Measurements from ENCODE around the gene HDAC4. TPM values are rescaled to one million over a fixed set of nuclear protein-coding genes. Genes with fewer than 3 reads are reported as not detected.

Gene HDAC4
- polyA plus RNA-seq, 1 experiment, result 4.4 TPM

- ChIA-PET CTCF (no interaction called here), POLR2A (no interaction called here)
- TF ChIP-seq CTCF (IDR thresholded peaks at IDR 0.05; ENCODE audit: insufficient read depth, low read depth, low read length), result no peak
- Histone ChIP-seq H3K36me3 (ENCODE audit: control insufficient read depth, insufficient read depth, low read length) (no peaks in the 10 kb centered on the region), H3K4me3 (ENCODE audit: low read depth, low read length) (no peak overlapping the region), H3K27me3 (ENCODE audit: control insufficient read depth, insufficient read depth, low read length) (no peaks in the 10 kb centered on the region)
- DNase-seq (ENCODE audit: low read depth), result no peak
These were observed 121.1 kb downstream of the HDAC4 start for GRCh38 chr2:239279508-239280295.

DNA sequence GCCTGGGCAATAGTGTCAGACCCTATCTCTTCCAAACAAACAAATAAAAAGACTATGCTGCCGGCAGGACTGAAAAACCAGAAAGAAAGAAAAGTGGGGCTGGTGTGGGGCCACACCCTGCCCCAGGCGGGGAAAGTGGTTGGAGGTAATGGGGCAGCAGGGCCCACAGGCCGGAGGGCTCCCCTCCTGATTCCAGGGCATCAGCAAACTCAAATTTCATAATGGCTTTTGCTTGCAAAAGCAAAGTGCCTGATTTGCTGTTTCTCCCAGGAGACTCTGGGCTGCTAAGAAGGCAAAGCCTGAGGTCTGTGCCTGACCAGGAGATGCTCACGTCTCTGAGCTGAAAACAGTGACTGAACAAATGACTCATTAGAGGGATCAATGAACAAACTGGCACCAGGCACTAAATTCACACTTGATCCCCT is 121.9 kb downstream of the HDAC4 start:
- Histone ChIP-seq H3K4me3 (ENCODE audit: low read depth, low read length) (no peak overlapping the region), H3K27me3 (ENCODE audit: control insufficient read depth, insufficient read depth, low read length) (no peaks in the 10 kb centered on the region), H3K36me3 (ENCODE audit: control insufficient read depth, insufficient read depth, low read length) (no peaks in the 10 kb centered on the region)
- TF ChIP-seq CTCF (IDR thresholded peaks at IDR 0.05; ENCODE audit: insufficient read depth, low read depth, low read length), result no peak
- no peak for DNase-seq (ENCODE audit: low read depth)
- CTCF ChIA-PET, result interaction anchor here (1.1 kb wide), 1 partner anchor 16 kb away, joined by 3 read pairs; no protein-coding TSS in a partner anchor
- POLR2A ChIA-PET, result no interaction called here

DNA sequence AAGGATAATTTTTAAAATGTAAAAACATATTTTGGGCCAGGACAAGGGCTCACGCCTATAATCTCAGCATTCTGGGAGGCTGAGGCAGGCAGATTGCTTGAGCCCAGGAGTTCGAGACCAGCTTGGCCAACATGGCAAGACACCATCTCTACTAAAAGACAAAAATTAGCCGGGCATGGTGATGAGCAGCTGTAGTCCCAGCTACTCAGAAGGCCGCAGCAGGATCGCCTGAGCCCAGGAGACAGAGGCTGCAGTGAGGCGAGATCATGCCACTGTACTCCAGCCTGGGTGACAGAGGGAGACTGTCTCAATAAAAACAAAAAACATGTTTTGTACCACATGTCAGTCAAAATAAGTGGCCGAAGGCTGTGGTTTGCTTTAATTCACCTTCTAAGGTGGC is 122.5 kb downstream of the HDAC4 start:
- POLR2A ChIA-PET, result no interaction called here
- H3K36me3 ChIP-seq (ENCODE audit: control insufficient read depth, insufficient read depth, low read length), result no peaks in the 10 kb centered on the region
- CTCF ChIA-PET, result interaction anchor here (1.1 kb wide), 1 partner anchor 16 kb away, joined by 3 read pairs; no protein-coding TSS in a partner anchor
- no peak overlapping the region for H3K4me3 ChIP-seq (ENCODE audit: low read depth, low read length)
- no peaks in the 10 kb centered on the region for H3K27me3 ChIP-seq (ENCODE audit: control insufficient read depth, insufficient read depth, low read length)
- no peak for DNase-seq (ENCODE audit: low read depth)
- no peak for TF ChIP-seq CTCF (IDR thresholded peaks at IDR 0.05; ENCODE audit: insufficient read depth, low read depth, low read length)

- no peaks in the 10 kb centered on the region for H3K36me3 ChIP-seq (ENCODE audit: control insufficient read depth, insufficient read depth, low read length)
- DNase-seq (ENCODE audit: low read depth), result no peak
- H3K27me3 ChIP-seq (ENCODE audit: control insufficient read depth, insufficient read depth, low read length), result no peaks in the 10 kb centered on the region
- CTCF ChIA-PET, result interaction anchor here (1.1 kb wide), 1 partner anchor 17 kb away, joined by 3 read pairs; no protein-coding TSS in a partner anchor
- POLR2A ChIA-PET, result no interaction called here
- no peak for TF ChIP-seq CTCF (IDR thresholded peaks at IDR 0.05; ENCODE audit: insufficient read depth, low read depth, low read length)
- H3K4me3 ChIP-seq (ENCODE audit: low read depth, low read length), result no peak overlapping the region
These were observed 123.3 kb downstream of the HDAC4 start for GRCh38 chr2:239277401-239278085.

DNA sequence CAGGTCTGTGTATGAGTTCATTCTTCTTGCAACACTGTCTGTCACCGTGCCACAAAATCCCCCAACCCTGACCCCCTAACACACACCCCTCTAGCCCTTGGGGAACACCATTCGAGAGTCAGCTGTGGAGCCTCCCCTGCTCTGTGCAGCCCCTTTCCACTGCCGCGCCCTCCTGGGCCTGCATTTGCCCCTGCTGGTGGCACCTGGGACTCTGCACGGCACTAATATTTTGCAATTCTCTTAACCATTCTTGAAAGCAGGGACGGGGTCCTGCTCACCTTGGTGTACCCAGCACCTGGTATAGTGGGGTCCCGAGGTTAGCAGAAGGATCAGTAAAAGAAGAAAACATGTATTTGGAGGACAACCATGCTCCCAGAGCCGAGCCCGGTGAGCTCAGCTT is 124.0 kb downstream of the HDAC4 start:
- Histone ChIP-seq H3K4me3 (ENCODE audit: low read depth, low read length) (no peak overlapping the region), H3K36me3 (ENCODE audit: control insufficient read depth, insufficient read depth, low read length) (no peaks in the 10 kb centered on the region), H3K27me3 (ENCODE audit: control insufficient read depth, insufficient read depth, low read length) (no peaks in the 10 kb centered on the region)
- DNase-seq (ENCODE audit: low read depth), result no peak
- TF ChIP-seq CTCF (IDR thresholded peaks at IDR 0.05; ENCODE audit: insufficient read depth, low read depth, low read length), result peak; percentile 25; the same call in 1 of the 2 replicates
- CTCF ChIA-PET, result interaction anchor here (1.0 kb wide), 2 partner anchors 12 to 17 kb away, joined by 3 to 4 read pairs; no protein-coding TSS in a partner anchor
- POLR2A ChIA-PET, result no interaction called here
